GM19240 (cell line): ENCODE data around the gene FRK.
A peak's percentile ranks its signal among the peaks of the same experiment; 100 is the strongest.

Source experiments
- DNase-seq: peaks from one replicate; pipeline ENCODE4 v3.0.0; 2011; ENCODE audit warnings: low spot score; ENCODE audit not compliant: insufficient read length

The FRK gene

DNA sequence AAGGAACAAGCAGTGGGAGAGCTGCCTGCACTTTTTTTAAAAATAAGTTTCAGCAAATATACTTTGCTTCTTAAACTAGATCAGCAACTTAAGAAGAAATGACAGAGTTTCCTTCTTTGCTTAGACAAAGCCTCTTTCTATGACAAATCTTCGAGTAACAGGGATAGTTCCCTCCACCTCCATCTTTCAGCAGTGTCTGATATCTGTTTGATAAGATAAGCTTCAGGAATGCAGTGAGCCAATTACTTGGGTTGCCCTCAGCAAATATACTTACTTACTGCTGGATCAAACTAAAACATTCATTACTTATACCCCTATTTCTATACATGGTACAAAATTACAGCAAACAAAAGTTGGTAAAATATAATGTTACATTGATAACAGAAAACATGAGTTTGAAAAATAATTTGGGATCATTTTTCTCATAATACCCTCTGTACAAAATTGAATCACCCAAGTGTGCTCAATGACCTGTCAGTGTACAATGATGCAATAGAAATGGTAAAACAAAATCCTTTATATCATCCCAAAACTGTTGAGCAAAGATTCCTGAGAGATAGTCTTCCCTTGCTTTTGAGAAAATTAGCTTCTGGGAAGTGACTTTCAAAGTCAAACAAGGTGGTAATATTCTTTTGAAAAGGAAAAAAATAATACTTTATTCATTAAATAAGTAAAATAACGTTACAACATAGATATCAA is 24.5 kb downstream of the FRK start:
- no peak for DNase-seq

DNA sequence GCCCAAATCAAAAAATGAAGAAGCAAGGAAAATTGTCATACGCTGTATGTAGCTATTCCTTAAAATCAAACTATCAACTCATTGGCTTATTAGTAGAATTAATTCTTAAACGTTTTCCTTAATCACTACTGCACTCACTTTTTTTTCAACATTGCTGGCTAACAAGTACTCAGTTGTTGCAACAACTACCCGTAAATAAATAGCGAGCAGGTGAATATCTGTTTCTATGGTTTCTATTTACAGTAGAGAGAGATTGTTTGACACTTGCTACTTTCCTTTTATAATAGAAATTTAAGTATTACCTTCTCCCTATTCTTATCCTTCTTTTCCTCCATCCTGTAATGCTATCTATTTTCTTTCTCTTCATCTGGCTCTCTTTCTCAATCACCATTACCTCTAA is 25.1 kb downstream of the FRK start:
- no peak for DNase-seq

DNA sequence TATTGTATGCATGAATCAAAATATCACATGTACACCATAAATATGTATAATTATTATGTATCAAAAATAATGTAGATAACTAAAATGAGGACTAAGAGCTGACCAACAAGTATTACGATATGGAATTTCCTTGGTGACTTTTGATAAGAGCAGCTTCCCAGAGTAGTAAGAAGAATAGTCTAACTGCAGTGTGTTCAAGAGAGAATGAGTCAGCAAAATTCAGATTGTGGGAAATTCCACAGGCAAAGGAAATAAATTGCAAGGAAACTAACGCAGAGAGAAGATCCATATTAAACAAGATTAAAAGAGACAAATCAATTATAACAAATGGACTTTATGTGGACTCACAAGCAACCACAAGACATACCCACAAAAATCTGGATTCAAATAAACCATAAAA is 26.4 kb downstream of the FRK start:
- DNase-seq = no peak

DNA sequence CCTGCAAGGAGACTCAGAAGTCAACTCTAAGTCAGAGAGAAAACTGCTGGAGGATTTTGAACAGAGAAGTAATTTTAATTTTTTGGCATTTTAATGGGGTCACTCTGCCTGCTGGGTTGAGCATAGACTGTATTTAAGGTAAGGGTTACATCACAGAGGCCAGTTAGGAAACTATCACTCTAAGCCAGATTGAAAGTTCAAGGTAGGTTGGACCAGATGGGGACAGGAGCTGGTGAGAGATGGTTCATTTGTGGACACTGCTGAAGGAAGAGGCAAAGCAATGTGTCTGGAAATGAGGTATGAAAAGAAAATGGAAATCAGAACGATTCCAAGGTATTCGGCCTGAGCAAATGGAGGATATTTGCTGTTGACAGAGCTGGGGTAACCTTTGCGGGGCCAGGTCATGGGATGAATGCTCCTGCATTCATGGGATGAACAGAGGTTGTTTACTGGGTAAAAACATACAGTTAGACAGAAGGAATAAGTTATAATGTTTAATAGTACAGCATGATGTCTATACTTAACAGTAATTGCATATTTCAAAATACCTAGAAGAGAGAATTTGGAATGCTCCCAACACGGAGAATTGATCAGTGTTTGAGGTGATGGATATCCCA is 26.9 kb downstream of the FRK start:
- DNase-seq = no peak

DNA sequence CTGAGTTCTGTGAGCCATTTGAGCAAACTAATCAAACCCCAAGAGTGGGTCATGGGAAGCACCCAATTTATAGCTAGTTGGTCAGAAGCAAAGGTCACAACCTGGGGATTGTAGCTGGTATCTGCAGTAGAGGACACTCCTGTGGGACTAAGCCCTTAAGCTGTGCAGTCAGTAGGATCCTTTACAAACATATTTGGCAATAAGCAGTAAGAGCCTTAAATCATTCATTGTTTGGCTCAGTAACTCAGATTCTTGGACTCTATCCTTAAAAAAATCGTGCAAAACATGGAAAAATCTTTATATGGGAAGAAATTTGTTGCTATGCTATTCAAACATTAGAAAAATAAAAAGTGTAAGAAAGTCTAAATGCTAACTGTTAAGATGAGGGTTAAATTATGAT is 29.9 kb downstream of the FRK start:
- DNase-seq = no peak

DNA sequence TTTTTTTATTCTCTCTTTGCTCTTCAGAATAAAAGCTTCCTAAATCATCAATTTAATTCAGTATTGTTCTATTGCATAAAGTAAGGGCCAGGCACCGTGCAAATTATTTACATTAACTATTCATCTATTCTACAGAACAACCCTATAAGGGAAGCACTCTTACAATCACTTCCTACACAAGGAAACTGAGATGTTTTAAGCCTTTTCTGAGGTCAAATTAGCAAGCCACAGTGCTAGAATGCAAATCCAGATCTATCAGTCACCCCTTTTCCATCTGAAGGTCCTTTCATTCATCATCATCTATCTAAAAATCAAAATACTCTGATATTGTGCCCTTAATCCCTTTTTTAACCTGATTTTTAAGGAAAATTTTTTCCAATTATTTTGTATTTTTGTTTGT is 31.2 kb downstream of the FRK start:
- no peak for DNase-seq

DNA sequence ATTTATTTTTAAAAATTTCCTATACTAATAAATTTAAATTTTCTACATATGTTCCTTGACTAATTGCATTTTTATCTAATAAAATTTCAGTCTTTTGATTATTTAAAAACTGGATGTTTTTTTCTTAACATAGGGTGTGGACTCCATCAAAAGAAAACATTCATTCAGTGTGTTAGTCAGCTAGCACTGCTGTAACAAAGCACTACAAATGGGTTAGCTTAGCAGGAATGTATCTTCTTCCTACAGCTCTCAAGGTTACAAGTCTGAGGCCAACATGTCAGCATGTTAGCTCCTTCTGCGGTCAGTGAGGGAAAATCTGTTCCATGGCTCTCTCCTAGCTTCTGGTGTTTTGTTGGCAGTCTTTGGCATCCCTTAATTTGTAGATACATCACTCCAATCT is 32.5 kb downstream of the FRK start:
- DNase-seq = no peak

DNA sequence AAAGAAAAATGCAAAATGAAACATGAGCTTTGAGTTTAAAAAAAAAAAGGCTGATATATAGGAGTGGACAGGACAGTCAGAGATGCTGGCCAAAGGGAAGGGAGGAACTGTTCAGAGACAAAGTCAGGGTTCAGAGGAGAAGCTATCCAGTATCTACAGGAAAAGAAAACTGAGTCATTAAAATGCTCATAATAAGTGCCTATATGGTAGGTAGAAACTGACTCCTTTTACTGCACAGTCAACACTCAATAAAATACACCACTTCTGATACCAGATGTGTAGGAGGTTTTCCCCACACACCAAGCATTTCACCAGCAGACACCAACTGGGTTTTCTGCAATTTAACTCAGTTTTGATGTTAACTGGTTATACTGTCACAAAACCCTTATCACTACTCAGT is 32.9 kb downstream of the FRK start:
- DNase-seq = no peak

DNA sequence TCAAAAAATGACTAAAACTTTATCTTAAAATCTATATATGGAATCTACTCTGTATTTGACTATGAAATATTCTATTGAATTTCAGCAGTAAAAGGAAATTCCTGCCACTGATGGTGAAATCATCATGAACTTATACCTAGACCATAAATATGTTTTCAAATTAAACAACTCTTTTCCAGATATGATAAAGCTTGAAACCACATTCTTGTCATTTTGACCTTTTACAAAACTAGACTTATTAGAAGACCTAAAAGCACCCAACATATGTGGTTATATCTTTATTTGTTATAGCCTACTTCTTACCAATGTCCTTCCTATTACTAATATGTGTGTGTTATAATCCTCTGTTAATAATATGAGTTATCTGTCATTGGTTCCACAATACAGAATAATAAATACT is 35.3 kb downstream of the FRK start:
- no peak for DNase-seq

DNA sequence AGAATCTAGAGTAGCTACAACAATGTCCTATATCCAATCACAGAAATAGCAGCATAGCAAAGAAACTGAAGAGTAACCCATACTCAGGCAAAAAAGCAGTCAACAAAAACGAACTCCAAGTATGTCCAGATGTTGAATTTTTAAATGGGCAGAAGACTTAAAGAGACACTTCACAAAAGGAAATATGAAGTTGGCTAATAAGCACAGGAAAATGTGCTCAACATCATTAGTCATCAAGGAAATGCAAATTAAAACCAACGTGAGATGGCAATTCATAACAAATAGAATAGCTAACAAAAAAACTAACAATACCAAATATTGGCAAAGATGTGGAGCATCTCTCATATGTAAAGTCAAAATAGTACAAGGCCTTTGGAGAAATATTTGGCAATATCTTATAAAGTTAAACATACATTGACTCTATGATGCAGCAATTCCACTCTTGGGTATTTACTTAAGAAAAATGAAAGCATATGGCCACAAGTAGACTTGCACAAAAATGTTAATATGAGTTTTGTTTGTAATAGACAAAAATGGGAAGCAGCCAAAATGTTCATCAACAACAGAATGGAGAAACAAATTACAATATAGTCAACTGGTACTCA is 37.7 kb downstream of the FRK start:
- no peak for DNase-seq

DNA sequence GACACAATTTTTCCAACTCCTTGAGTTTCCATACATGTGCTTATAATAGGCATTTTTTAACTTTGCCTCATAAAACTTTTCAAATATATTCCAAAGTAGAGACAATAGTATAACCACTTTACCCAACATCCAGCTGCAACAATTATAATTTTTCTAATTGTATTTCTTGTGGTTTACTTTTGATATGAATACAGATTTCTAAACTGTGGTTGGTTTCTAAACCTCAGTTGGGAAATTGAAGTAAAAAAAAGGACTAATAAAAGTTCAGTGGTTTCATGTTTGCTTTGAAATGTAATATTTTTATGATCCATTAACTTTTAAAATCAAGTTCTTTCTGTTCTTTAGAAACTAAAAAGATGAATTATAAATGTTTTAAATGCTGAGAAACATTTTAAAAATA is 40.0 kb downstream of the FRK start:
- no peak for DNase-seq

DNA sequence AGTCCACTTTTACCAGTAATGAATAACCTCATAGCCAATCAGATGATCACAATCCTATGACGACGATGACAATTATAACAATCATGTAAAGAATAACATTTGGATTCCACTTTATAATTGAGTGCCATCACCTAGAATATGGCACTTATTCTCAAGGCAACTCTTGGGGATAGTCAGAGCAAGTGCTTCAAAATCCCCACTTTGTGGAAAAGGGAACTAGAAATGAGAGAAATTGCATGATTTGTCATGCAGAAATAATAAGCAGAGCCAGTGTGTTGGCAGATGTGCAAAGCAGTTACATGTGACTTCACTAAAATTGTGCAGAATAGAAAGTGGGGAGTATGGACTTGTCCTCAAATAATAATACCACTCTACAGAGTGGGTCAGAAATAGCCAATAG is 41.3 kb downstream of the FRK start:
- peak; percentile 1 for DNase-seq

DNA sequence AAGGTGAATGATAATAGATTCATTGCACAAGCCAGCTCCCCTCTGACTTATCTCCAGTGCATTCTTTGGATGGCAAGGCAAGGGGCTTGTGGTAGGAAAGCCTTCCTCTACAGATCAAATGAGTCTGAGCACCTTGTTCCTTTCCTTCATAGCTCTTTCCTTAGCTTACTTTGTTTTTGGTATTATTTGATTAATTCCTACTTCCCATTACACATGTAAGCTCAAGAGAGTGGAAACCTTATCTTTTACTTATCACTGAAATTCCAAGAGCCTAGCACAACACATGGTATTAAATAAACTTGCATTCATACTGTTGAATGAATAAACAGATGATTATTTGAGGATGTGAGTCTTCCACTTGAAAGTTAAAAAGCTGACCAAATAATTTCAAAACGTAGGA is 41.7 kb downstream of the FRK start:
- DNase-seq = no peak

DNA sequence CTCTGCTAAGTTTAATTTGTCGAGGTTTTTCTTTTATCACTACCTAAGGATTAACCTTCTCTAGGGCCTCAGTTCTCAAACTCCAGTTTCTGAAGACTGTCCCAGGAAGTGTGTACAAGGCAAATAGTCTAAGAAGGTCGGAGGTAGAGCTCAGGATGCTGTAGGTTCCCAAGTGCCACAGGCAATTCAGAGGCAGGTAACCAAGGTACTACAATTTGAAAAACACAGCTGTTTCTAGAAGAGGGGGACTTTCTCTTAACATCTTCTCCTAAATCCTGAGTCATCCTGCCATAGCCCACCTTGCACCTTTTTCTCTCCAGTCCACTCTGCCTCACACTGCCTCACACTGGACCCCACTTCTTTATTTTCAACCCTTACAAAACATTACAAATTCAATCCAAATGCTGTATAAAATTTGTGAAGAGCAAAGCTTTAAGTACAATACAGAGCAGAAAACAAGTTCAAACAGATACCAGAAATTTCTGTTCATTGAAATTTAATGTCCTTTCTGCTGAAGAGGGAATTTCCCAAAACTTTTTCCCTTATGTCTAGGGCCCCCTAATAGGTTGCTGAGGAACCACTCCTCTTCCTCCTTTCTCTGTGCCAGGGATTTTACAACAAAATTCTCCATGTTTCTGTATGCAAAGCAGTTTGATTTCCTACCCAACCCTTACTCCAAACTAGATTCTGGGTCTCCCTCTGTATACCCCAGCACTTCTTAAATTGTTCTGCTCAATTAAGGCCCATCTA is 43.0 kb downstream of the FRK start:
- DNase-seq = no peak

DNA sequence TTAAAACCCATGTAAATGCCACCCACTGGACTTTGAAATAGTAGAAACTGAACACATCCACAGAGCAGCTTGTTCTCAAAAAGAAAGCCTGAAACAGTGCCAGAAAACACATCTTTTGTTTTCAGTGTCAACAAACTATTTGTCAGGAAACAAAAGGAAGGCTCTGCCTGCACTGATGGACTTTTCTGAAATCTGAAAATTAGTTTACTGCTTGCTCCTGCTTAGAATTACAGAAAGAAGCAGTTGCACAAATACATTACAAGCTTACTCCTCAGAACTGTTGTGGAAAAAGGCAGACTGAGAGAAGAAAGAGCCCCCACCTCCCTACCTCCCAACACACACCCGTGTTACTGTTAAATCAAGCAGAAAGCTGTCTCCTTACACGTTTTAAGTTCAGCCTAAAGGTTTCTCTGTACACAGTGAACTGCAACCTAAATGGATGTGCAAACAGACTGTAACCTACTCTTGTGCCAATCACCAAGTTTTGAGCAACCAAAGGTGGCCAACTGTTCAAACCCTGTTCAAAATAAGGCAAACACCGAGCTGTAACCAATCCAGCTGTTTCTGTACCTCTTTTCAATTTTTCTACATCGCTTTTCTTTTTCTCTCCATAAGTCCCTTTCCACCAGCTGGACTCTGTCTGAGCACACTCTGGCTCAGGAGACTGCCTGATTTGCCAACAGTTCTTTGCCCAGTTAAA is 43.7 kb downstream of the FRK start:
- DNase-seq = no peak

DNA sequence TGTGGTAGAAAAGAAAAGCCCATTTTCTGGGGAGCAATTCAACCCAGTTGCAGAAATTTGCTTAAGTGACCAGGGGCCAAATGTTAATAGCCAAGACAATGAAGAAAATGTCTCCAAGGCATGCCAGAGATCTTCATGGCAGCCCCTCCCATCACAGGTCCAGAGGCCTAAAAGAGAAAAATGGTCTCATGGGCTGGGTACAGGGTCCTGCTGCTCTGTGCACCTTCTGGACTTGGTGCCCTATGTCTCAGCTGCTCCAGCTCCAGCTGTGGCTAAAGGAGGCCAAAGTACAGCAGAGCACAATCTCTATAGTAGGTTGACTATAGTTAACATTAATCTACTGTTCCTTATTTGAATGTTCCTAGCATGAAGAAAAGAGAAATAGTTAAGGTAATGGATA is 44.7 kb downstream of the FRK start:
- DNase-seq = no peak

DNA sequence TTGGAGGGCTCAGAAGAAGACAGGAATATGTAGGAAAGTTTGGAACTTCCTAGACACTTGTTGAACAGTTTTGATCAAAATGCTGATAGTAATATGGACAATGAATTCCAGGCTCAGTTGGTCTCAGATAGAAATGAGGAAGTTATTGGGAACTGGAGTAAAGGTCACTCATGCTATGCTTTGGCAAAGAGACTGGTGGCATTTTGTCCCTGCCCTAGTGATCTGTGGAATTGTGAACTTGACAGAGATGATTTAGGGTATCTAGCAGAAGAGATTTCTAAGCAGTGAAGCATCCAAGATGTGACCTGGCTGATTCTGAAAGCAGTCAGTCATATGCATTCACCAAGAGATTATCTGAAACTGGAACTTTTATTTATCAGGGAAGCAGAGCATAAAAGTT is 45.1 kb downstream of the FRK start:
- no peak for DNase-seq

DNA sequence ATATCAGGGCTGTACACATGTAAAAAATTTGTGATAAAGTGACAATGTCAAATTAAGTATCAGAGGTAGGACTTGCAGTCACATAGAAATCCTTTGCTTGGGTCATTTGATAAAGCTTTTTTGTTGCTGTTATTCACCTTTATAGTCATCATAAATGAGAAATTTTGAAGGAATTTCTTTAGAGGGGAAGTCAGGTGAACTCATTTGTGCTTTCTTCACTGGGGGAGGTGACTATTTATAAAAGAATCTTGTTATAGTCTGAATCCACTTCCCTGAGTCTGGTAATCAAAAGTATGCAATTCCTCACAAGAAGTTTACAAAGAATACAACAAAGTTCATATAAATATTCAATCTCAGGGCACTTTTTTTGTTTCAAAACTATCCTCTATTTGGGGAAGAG is 47.7 kb downstream of the FRK start:
- DNase-seq = no peak

DNA sequence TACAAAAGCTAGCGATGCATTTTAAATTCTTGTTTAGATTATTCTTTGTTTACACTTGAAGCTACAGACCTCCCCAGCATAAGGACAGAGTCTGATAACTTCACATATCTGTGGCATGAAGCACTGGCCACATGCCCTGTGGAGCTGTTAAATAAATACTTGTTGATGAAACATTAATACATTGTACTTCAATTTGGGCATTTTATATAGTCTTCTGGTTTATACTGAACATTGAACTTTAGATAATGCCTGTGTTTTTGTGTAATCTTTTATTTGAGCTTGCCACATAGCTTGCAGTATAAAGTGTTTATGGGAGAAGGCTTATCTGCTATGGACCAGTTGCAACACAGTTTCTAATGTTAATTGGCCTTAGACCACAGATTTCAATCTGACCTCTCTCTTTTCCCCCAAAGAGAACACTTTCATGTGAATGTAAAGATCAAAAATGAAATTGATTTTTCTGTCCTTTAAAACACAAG is 48.2 kb downstream of the FRK start:
- no peak for DNase-seq

DNA sequence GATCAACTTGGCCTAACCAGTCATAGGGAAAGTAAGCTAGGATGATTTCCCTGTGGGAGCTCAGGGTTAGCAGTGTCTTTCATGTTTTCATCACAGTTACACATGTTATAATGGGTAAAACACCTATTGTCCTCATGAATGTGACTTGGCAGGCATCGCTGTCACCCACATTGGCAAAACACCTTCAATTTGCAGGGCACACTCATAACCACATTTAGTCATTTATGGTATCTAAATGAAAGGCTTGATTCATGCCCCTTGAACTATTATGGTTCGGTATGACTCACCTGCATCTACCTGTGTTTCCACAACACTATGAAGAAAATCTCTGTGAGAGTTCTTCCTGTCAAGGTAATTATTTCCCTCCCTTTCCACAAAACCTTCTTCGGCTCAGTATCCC is 49.2 kb downstream of the FRK start:
- no peak for DNase-seq

DNA sequence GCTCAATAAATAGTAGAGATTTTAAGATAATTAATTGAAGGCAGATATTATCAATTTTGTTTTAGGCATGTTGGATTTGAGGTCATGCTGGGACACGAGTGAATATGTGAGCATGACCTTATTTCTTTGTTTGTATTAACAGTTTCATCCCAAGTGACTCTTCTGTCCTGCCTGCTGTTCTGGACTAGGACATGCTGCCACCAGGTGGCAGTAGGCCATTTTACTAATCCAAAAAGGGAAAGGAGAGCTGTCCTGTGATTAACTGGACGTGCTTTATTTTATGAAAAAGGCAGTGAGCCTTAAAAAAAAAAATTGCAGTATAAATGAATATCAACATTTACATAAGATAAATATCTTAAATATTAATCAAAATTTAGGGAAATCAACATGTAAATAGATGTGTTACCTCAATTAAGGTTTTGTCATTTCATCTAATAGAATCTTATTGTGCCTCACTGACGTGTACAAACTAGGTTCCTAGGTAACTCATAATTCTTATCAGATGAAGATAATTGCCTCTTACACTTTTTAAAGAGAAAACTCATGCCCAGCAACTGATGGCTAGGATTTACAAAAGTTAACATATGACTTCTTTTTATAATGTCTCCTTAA is 49.8 kb downstream of the FRK start:
- DNase-seq = no peak
